ENCODE measurements around the gene CCNL1.

The CCNL1 gene

GRCh38 chr3:157126365-157126764 is 33.6 kb downstream of the CCNL1 start:
- TF ChIP-seq CTCF (conservative IDR thresholded peaks at IDR 0.05) (no peak), ZFX (IDR thresholded peaks at IDR 0.05) (no peak)
- H3K27ac ChIP-seq = no peak overlapping the region

- TF ChIP-seq ZFX (IDR thresholded peaks at IDR 0.05) (no peak), CTCF (conservative IDR thresholded peaks at IDR 0.05) (no peak)
These were observed 34.8 kb downstream of the CCNL1 start for GRCh38 chr3:157125101-157125500.

GRCh38 chr3:157123621-157124020 is 36.3 kb downstream of the CCNL1 start:
- TF ChIP-seq CTCF (conservative IDR thresholded peaks at IDR 0.05) (no peak), ZFX (IDR thresholded peaks at IDR 0.05) (no peak)
- H3K27ac ChIP-seq = no peak overlapping the region

More at GRCh38 chr3:157125101-157125500, 34.8 kb downstream of the CCNL1 start:
- peak overlapping the region; percentile 36 for H3K27ac ChIP-seq

- TF ChIP-seq CTCF (conservative IDR thresholded peaks at IDR 0.05) (no peak), ZFX (IDR thresholded peaks at IDR 0.05) (no peak)
- H3K27ac ChIP-seq = no peak overlapping the region
These were observed 37.0 kb downstream of the CCNL1 start for GRCh38 chr3:157122832-157123427.

GRCh38 chr3:157122116-157122515 is 37.8 kb downstream of the CCNL1 start:
- H3K27ac ChIP-seq = no peak overlapping the region

GRCh38 chr3:157121522-157121921 is 38.4 kb downstream of the CCNL1 start:
- TF ChIP-seq ZFX (IDR thresholded peaks at IDR 0.05) = no peak
- TF ChIP-seq CTCF (conservative IDR thresholded peaks at IDR 0.05) = no peak
- H3K27ac ChIP-seq = no peak overlapping the region

More at GRCh38 chr3:157122116-157122515, 37.8 kb downstream of the CCNL1 start:
- TF ChIP-seq CTCF (conservative IDR thresholded peaks at IDR 0.05) (no peak), ZFX (IDR thresholded peaks at IDR 0.05) (no peak)

GRCh38 chr3:157120071-157120892 is 39.7 kb downstream of the CCNL1 start:
- H3K27ac ChIP-seq = peak overlapping the region; percentile 62

More at GRCh38 chr3:157120071-157120892, 39.7 kb downstream of the CCNL1 start:
- TF ChIP-seq CTCF (conservative IDR thresholded peaks at IDR 0.05) (no peak), ZFX (IDR thresholded peaks at IDR 0.05) (0 out of 2 replicates have a peak, but pooled peaks have one; percentile 18)
